Esophagus squamous epithelium (tissue), 4 donors: ENCODE results near the gene CTTN.

ENCODE experiments used
- POLR2A ChIP-seq, 4 donors: fragments of 450-650 bp; IDR thresholded peaks; one replicate each; pipeline ENCODE4 v1.6.1; 2017; ENCODE audit warnings: antibody characterized with exemption in 4 of 4, mild to moderate bottlenecking in 4 of 4, moderate library complexity in 3 of 4
- TF ChIP-seq, protein P1 (sequence below), 6 experiments: fragments of 450-650 bp in 4 of 6; fragments of 200-600 bp in 2 of 6; sonication (generic) in 2 of 6; IDR thresholded peaks; one replicate each; pipeline ENCODE4 v1.5.1; 2016 to 2019; ENCODE audit warnings: antibody characterized with exemption in 6 of 6, mild to moderate bottlenecking in 4 of 6, moderate library complexity in 4 of 6

- TF ChIP-seq, protein P1, sequence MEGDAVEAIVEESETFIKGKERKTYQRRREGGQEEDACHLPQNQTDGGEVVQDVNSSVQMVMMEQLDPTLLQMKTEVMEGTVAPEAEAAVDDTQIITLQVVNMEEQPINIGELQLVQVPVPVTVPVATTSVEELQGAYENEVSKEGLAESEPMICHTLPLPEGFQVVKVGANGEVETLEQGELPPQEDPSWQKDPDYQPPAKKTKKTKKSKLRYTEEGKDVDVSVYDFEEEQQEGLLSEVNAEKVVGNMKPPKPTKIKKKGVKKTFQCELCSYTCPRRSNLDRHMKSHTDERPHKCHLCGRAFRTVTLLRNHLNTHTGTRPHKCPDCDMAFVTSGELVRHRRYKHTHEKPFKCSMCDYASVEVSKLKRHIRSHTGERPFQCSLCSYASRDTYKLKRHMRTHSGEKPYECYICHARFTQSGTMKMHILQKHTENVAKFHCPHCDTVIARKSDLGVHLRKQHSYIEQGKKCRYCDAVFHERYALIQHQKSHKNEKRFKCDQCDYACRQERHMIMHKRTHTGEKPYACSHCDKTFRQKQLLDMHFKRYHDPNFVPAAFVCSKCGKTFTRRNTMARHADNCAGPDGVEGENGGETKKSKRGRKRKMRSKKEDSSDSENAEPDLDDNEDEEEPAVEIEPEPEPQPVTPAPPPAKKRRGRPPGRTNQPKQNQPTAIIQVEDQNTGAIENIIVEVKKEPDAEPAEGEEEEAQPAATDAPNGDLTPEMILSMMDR (IDR thresholded peaks at IDR 0.05), result no peak
- TF ChIP-seq POLR2A (IDR thresholded peaks at IDR 0.05), result no peak
These were observed 39.6 kb upstream of the CTTN start for GRCh38 chr11:70358753-70359152.
